ENCODE data around the gene MT1E.
A peak's percentile ranks its signal among the peaks of the same experiment; 100 is the strongest.

MT1E gene

GRCh38 chr16:56633535-56633934, 8.0 kb downstream of the MT1E start:
- no peak for DNase-seq
- peaks cover 28% of the 10 kb centered on the region for H3K4me1 ChIP-seq (ENCODE audit: control insufficient read depth, insufficient read depth, low read length, poor library complexity, severe bottlenecking)
- H3K36me3 ChIP-seq (ENCODE audit: control insufficient read depth, insufficient read depth, low read length): no peaks in the 10 kb centered on the region
- H3K27ac ChIP-seq (ENCODE audit: insufficient read depth, low read length, poor library complexity, severe bottlenecking): no peak overlapping the region
- peaks cover 69% of the 10 kb centered on the region for H3K27me3 ChIP-seq (replicated peaks; ENCODE audit: control insufficient read depth, insufficient read depth, low read length, poor library complexity, severe bottlenecking)
- no peak overlapping the region for H3K4me3 ChIP-seq (ENCODE audit: insufficient read depth, low read depth, low read length, poor library complexity, severe bottlenecking)
- no peaks in the 10 kb centered on the region for H3K9me3 ChIP-seq (ENCODE audit: control insufficient read depth, low read length)

- no peaks in the 10 kb centered on the region for H3K9me3 ChIP-seq (ENCODE audit: control insufficient read depth, low read length)
- H3K27me3 ChIP-seq (replicated peaks; ENCODE audit: control insufficient read depth, insufficient read depth, low read length, poor library complexity, severe bottlenecking): peaks cover 74% of the 10 kb centered on the region
- peaks cover 28% of the 10 kb centered on the region for H3K4me1 ChIP-seq (ENCODE audit: control insufficient read depth, insufficient read depth, low read length, poor library complexity, severe bottlenecking)
- H3K36me3 ChIP-seq (ENCODE audit: control insufficient read depth, insufficient read depth, low read length): no peaks in the 10 kb centered on the region
- no peak overlapping the region for H3K27ac ChIP-seq (ENCODE audit: insufficient read depth, low read length, poor library complexity, severe bottlenecking)
- H3K4me3 ChIP-seq (ENCODE audit: insufficient read depth, low read depth, low read length, poor library complexity, severe bottlenecking): no peak overlapping the region
- DNase-seq: no peak
Measured at GRCh38 chr16:56634715-56635440, 9.3 kb downstream of the MT1E start.

GRCh38 chr16:56635441-56635967, 9.9 kb downstream of the MT1E start:
- Histone ChIP-seq H3K4me3 (ENCODE audit: insufficient read depth, low read depth, low read length, poor library complexity, severe bottlenecking) (no peak overlapping the region), H3K4me1 (ENCODE audit: control insufficient read depth, insufficient read depth, low read length, poor library complexity, severe bottlenecking) (peaks cover 28% of the 10 kb centered on the region), H3K27me3 (replicated peaks; ENCODE audit: control insufficient read depth, insufficient read depth, low read length, poor library complexity, severe bottlenecking) (peaks cover 73% of the 10 kb centered on the region), H3K36me3 (ENCODE audit: control insufficient read depth, insufficient read depth, low read length) (no peaks in the 10 kb centered on the region), H3K27ac (ENCODE audit: insufficient read depth, low read length, poor library complexity, severe bottlenecking) (no peak overlapping the region), H3K9me3 (ENCODE audit: control insufficient read depth, low read length) (no peaks in the 10 kb centered on the region)
- DNase-seq: no peak

GRCh38 chr16:56636616-56637413, 11.2 kb downstream of the MT1E start:
- H3K4me3 ChIP-seq (ENCODE audit: insufficient read depth, low read depth, low read length, poor library complexity, severe bottlenecking): no peak overlapping the region

GRCh38 chr16:56637814-56638750, 12.5 kb downstream of the MT1E start, which contains the start of gene MT1A:
TSS of gene MT1A (plus strand) at chr16:56638666. CDS start at chr16:56638739, 73 bp downstream.
- H3K9me3 ChIP-seq (ENCODE audit: control insufficient read depth, low read length): no peaks in the 10 kb centered on the region
- peaks cover 49% of the 10 kb centered on the region for H3K27me3 ChIP-seq (replicated peaks; ENCODE audit: control insufficient read depth, insufficient read depth, low read length, poor library complexity, severe bottlenecking)
- H3K27ac ChIP-seq (ENCODE audit: insufficient read depth, low read length, poor library complexity, severe bottlenecking): no peak within 1 kb of the TSS
- no peak for DNase-seq
- H3K36me3 ChIP-seq (ENCODE audit: control insufficient read depth, insufficient read depth, low read length): no peaks in the 10 kb centered on the region
- H3K4me1 ChIP-seq (ENCODE audit: control insufficient read depth, insufficient read depth, low read length, poor library complexity, severe bottlenecking): peaks cover 23% of the 10 kb centered on the region
- H3K4me3 ChIP-seq (ENCODE audit: insufficient read depth, low read depth, low read length, poor library complexity, severe bottlenecking): peak within 1 kb of the TSS; percentile 13

More at GRCh38 chr16:56636616-56637413, 11.2 kb downstream of the MT1E start:
- DNase-seq: no peak
- peaks cover 27% of the 10 kb centered on the region for H3K4me1 ChIP-seq (ENCODE audit: control insufficient read depth, insufficient read depth, low read length, poor library complexity, severe bottlenecking)
- no peaks in the 10 kb centered on the region for H3K36me3 ChIP-seq (ENCODE audit: control insufficient read depth, insufficient read depth, low read length)
- peaks cover 62% of the 10 kb centered on the region for H3K27me3 ChIP-seq (replicated peaks; ENCODE audit: control insufficient read depth, insufficient read depth, low read length, poor library complexity, severe bottlenecking)
- no peak overlapping the region for H3K27ac ChIP-seq (ENCODE audit: insufficient read depth, low read length, poor library complexity, severe bottlenecking)
- H3K9me3 ChIP-seq (ENCODE audit: control insufficient read depth, low read length): no peaks in the 10 kb centered on the region

GRCh38 chr16:56639045-56639444, 13.5 kb downstream of the MT1E start:
- Histone ChIP-seq H3K36me3 (ENCODE audit: control insufficient read depth, insufficient read depth, low read length) (no peaks in the 10 kb centered on the region), H3K27me3 (replicated peaks; ENCODE audit: control insufficient read depth, insufficient read depth, low read length, poor library complexity, severe bottlenecking) (peaks cover 42% of the 10 kb centered on the region), H3K27ac (ENCODE audit: insufficient read depth, low read length, poor library complexity, severe bottlenecking) (no peak overlapping the region), H3K4me3 (ENCODE audit: insufficient read depth, low read depth, low read length, poor library complexity, severe bottlenecking) (no peak overlapping the region), H3K9me3 (ENCODE audit: control insufficient read depth, low read length) (no peaks in the 10 kb centered on the region), H3K4me1 (ENCODE audit: control insufficient read depth, insufficient read depth, low read length, poor library complexity, severe bottlenecking) (peaks cover 33% of the 10 kb centered on the region)
- no peak for DNase-seq

GRCh38 chr16:56640076-56640475, 14.5 kb downstream of the MT1E start:
- H3K36me3 ChIP-seq (ENCODE audit: control insufficient read depth, insufficient read depth, low read length): no peaks in the 10 kb centered on the region
- peaks cover 30% of the 10 kb centered on the region for H3K4me1 ChIP-seq (ENCODE audit: control insufficient read depth, insufficient read depth, low read length, poor library complexity, severe bottlenecking)
- DNase-seq: no peak
- no peaks in the 10 kb centered on the region for H3K9me3 ChIP-seq (ENCODE audit: control insufficient read depth, low read length)
- peaks cover 32% of the 10 kb centered on the region for H3K27me3 ChIP-seq (replicated peaks; ENCODE audit: control insufficient read depth, insufficient read depth, low read length, poor library complexity, severe bottlenecking)
- H3K27ac ChIP-seq (ENCODE audit: insufficient read depth, low read length, poor library complexity, severe bottlenecking): no peak overlapping the region
- H3K4me3 ChIP-seq (ENCODE audit: insufficient read depth, low read depth, low read length, poor library complexity, severe bottlenecking): no peak overlapping the region

GRCh38 chr16:56641166-56641565, 15.6 kb downstream of the MT1E start:
- no peak for DNase-seq
- Histone ChIP-seq H3K27ac (ENCODE audit: insufficient read depth, low read length, poor library complexity, severe bottlenecking) (no peak overlapping the region), H3K4me1 (ENCODE audit: control insufficient read depth, insufficient read depth, low read length, poor library complexity, severe bottlenecking) (peaks cover 24% of the 10 kb centered on the region), H3K36me3 (ENCODE audit: control insufficient read depth, insufficient read depth, low read length) (no peaks in the 10 kb centered on the region), H3K27me3 (replicated peaks; ENCODE audit: control insufficient read depth, insufficient read depth, low read length, poor library complexity, severe bottlenecking) (peaks cover 21% of the 10 kb centered on the region), H3K4me3 (ENCODE audit: insufficient read depth, low read depth, low read length, poor library complexity, severe bottlenecking) (no peak overlapping the region), H3K9me3 (ENCODE audit: control insufficient read depth, low read length) (no peaks in the 10 kb centered on the region)

GRCh38 chr16:56643080-56643778, 17.6 kb downstream of the MT1E start:
- no peak overlapping the region for H3K27ac ChIP-seq (ENCODE audit: insufficient read depth, low read length, poor library complexity, severe bottlenecking)
- peaks cover 18% of the 10 kb centered on the region for H3K4me1 ChIP-seq (ENCODE audit: control insufficient read depth, insufficient read depth, low read length, poor library complexity, severe bottlenecking)
- H3K9me3 ChIP-seq (ENCODE audit: control insufficient read depth, low read length): no peaks in the 10 kb centered on the region
- peak; percentile 51 to 59 (median 57) for DNase-seq
- peaks cover 9% of the 10 kb centered on the region for H3K27me3 ChIP-seq (replicated peaks; ENCODE audit: control insufficient read depth, insufficient read depth, low read length, poor library complexity, severe bottlenecking)
- H3K36me3 ChIP-seq (ENCODE audit: control insufficient read depth, insufficient read depth, low read length): no peaks in the 10 kb centered on the region
- peak overlapping the region; percentile 47 for H3K4me3 ChIP-seq (ENCODE audit: insufficient read depth, low read depth, low read length, poor library complexity, severe bottlenecking)
